ENCODE data around the gene EHBP1L1.

Gene EHBP1L1

DNA sequence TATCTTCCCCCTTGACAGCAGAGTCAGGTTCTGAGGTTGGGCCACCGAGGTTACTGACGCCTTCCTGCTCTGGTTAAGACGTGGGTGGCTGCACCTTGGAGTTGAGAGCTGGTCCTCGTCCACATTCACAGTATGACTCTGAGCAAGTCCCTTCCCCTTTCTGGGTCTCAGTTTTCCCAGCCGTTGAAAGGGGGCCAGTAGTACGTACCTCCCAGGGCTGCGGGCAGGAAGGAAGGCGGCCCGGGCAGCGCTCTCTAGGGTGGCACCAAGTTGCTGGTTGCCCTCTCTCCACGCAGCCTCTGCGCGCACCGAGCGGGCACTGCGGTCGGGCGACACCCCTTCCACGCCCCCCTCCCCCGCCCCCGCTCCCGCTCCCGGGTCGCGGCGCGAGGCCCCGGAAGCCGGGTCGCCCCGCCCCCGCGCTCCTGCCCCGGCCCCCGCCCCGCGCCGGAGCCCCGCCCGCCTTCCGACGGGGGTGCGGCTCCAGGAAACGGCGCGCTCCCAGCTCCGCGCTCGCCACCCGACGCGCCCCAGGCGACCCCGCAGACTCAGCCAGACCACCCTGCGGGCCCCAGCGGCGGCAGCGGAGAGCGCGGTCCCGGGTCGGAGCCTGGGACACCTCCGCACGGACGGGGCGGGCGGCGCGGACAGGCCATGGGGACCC, at the start of gene EHBP1L1:
EHBP1L1 (plus strand) TSS at position 486 of the 664 bp plus-strand sequence. CDS start 250 bp downstream, outside the sequence.
- Mint-ChIP-seq H3K36me3 (peaks cover 26 to 51% of the 10 kb centered on the region in 2 donors), H3K9me3 (no peaks in the 10 kb centered on the region), H3K27me3 (no peaks in the 10 kb centered on the region), H3K4me3 (peak within 1 kb of the TSS; percentile 88 to 91), H3K4me1 (peaks cover 42 to 80% of the 10 kb centered on the region in 2 donors), H3K27ac (peak within 1 kb of the TSS; percentile 97)
- peak; percentile 50 to 55 for ATAC-seq (replicated peaks)
- peak; percentile 80 for DNase-seq

DNA sequence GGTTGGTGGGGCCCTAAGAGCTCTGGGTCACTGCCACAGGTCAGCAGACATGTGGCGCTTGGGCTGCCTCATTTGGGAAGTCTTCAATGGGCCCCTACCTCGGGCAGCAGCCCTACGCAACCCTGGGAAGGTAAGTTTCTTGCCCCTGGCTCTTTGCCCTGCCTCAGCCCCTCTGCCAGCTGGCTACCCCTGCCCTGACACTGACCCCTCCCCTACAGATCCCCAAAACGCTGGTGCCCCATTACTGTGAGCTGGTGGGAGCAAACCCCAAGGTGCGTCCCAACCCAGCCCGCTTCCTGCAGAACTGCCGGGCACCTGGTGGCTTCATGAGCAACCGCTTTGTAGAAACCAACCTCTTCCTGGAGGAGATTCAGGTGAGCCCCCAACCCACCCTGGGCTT, 49.1 kb upstream of the EHBP1L1 start:
- peaks cover 29 to 54% of the 10 kb centered on the region in 2 donors for H3K4me1 Mint-ChIP-seq
- H3K27ac Mint-ChIP-seq = peak overlapping the region; percentile 81
- ATAC-seq (replicated peaks) = no peak
- no peaks in the 10 kb centered on the region for H3K9me3 Mint-ChIP-seq
- no peaks in the 10 kb centered on the region for H3K27me3 Mint-ChIP-seq
- H3K36me3 Mint-ChIP-seq = peaks cover 22 to 36% of the 10 kb centered on the region in 2 donors
- peak overlapping the region; percentile 28 to 82 for H3K4me3 Mint-ChIP-seq
- DNase-seq = no peak

DNA sequence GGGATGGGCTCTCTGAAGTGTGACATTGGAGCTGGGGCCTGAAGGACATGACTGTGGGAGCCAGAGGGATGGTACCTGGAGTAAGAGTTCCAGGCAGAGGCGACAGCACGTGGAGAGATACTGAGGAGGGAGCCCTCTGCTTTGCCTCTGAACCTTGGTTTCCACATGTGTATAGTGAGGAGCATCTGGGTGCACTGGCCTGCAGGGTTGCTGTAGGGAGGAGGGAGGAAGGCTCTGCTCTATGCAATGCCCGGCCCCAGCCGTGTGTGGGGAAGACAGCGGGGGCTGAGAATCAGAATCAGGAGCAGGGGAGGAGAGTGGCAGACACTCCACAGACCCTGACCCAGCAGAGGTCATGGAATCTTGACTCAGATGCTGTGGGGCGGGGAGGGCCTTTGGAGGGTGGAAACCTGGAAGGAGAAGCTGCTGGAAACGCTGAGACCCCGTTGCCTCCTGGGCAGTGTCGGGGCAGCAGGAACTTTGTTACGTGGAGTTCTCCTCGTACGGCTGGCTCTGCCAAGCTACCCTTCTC, 47.0 kb upstream of the EHBP1L1 start:
- Mint-ChIP-seq H3K9me3 (no peaks in the 10 kb centered on the region), H3K4me3 (no peak overlapping the region), H3K36me3 (peaks cover 35 to 47% of the 10 kb centered on the region in 2 donors), H3K27me3 (no peaks in the 10 kb centered on the region), H3K4me1 (peaks cover 14 to 32% of the 10 kb centered on the region in 2 donors), H3K27ac (no peak overlapping the region)
- ATAC-seq (replicated peaks) (no peak), DNase-seq (no peak)

DNA sequence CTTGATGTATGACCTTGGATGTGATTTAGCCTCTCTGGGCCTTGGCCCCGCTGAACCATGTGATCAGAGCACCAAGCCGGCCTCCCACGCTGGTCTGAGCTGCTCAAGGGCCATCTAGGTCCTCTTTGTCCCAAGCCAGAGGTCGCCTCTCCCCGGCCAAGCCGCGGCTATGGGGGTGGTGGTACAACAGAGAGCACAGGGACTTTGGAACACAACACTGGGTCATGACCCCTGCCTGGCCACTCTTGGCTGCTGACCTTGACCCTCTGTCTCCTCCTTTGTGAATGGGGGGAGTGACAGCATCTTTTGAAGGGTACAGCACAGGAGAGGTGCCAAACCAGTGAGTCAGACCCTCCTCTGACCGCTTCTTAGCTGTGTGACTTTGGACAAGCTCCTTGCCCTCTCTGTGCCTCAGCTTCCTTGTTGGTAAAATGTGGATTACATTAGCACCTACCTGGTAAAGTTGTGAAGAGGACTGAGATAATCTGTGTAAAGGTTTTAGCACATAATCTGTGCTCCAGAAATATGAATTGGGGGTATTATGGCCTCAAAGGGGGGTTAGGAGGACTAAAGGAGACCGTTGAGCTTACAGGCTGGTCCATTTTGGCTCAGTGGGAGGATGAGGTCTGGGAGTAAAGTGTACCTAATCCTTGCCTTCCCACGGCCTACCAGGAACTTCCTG, 46.2 kb upstream of the EHBP1L1 start:
- Mint-ChIP-seq H3K27me3 (no peaks in the 10 kb centered on the region), H3K9me3 (no peaks in the 10 kb centered on the region), H3K36me3 (peaks cover 40 to 51% of the 10 kb centered on the region in 2 donors), H3K4me1 (peaks cover 9 to 28% of the 10 kb centered on the region in 2 donors), H3K4me3 (no peak overlapping the region), H3K27ac (peak overlapping the region; percentile 5)
- ATAC-seq (replicated peaks) (no peak), DNase-seq (no peak)

DNA sequence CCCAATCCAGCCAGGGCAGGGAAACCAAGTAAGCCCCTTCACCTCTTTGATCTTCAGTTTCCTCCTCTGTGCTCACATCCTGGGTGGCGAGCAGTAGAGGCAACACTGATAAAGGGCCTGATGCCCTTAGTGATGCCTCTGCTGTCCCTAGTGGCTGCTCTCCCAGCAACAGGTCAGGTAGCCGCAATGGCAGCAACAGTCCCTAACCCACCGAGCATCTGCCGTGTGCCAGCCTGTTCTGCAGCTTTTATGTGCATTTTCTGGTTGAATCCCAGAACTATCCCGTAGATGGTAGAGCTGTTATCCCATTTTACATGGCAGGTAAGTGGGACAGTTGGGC, 45.7 kb upstream of the EHBP1L1 start:
- H3K9me3 Mint-ChIP-seq = no peaks in the 10 kb centered on the region
- H3K27me3 Mint-ChIP-seq = no peaks in the 10 kb centered on the region
- peaks cover 40 to 55% of the 10 kb centered on the region in 2 donors for H3K36me3 Mint-ChIP-seq
- H3K27ac Mint-ChIP-seq = no peak overlapping the region
- no peak overlapping the region for H3K4me3 Mint-ChIP-seq
- peaks cover 9 to 30% of the 10 kb centered on the region in 2 donors for H3K4me1 Mint-ChIP-seq
- ATAC-seq (replicated peaks) (peak; percentile 56 to 57), DNase-seq (no peak)

DNA sequence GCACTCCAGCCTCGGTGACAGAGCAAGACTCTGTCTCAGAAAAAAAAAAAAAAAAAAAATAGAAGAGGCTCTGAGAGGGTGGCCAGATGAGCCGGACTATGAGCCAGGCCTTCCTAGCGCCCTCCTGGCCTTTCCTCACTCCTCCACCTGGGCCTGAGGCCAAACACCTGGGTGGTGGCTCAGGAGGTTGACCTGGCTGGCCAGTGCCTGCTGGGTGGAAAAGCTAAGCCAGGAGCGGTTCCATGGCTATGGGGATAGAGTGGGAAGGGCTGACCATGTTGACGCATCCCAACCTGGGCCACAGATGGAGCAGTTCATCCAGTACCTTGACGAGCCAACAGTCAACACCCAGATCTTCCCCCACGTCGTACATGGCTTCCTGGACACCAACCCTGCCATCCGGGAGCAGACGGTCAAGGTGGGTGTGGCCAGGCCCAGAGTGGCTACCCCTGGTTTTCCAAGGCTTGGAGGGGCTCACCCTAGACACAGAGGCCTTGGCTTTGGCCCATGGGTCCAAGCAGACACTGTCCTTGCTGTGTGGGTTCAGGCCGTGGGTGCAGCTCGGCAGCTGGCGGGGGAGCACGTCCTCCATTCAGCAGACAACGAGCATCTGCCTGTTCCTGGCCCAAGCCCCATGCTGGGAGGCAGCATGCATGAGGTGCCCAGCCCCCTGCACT, 43.3 kb upstream of the EHBP1L1 start:
- DNase-seq (no peak), ATAC-seq (replicated peaks) (no peak)
- H3K4me3 Mint-ChIP-seq = no peak overlapping the region
- peaks cover 45 to 64% of the 10 kb centered on the region in 2 donors for H3K36me3 Mint-ChIP-seq
- H3K4me1 Mint-ChIP-seq = peaks cover 9 to 17% of the 10 kb centered on the region in 2 donors
- no peak overlapping the region for H3K27ac Mint-ChIP-seq
- no peaks in the 10 kb centered on the region for H3K9me3 Mint-ChIP-seq
- no peaks in the 10 kb centered on the region for H3K27me3 Mint-ChIP-seq

DNA sequence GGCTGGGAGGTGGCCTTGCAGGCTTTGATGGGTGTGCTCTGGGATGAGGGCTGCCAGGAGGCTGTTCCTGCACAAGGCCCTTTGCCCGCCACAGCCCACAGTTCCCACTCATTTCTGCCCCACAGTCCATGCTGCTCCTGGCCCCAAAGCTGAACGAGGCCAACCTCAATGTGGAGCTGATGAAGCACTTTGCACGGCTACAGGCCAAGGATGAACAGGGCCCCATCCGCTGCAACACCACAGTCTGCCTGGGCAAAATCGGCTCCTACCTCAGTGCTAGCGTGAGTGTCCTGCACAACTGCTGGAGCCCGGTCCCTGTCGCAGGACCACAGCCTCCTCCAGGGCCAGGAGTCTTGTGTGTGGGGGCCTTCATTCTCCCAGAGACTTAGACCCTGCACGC, 40.8 kb upstream of the EHBP1L1 start:
- H3K4me1 Mint-ChIP-seq = peaks cover 6 to 24% of the 10 kb centered on the region in 2 donors
- no peaks in the 10 kb centered on the region for H3K9me3 Mint-ChIP-seq
- peaks cover 41 to 61% of the 10 kb centered on the region in 2 donors for H3K36me3 Mint-ChIP-seq
- peak overlapping the region; percentile 81 for H3K27ac Mint-ChIP-seq
- DNase-seq (no peak), ATAC-seq (replicated peaks) (no peak)
- H3K4me3 Mint-ChIP-seq = no peak overlapping the region
- H3K27me3 Mint-ChIP-seq = no peaks in the 10 kb centered on the region

DNA sequence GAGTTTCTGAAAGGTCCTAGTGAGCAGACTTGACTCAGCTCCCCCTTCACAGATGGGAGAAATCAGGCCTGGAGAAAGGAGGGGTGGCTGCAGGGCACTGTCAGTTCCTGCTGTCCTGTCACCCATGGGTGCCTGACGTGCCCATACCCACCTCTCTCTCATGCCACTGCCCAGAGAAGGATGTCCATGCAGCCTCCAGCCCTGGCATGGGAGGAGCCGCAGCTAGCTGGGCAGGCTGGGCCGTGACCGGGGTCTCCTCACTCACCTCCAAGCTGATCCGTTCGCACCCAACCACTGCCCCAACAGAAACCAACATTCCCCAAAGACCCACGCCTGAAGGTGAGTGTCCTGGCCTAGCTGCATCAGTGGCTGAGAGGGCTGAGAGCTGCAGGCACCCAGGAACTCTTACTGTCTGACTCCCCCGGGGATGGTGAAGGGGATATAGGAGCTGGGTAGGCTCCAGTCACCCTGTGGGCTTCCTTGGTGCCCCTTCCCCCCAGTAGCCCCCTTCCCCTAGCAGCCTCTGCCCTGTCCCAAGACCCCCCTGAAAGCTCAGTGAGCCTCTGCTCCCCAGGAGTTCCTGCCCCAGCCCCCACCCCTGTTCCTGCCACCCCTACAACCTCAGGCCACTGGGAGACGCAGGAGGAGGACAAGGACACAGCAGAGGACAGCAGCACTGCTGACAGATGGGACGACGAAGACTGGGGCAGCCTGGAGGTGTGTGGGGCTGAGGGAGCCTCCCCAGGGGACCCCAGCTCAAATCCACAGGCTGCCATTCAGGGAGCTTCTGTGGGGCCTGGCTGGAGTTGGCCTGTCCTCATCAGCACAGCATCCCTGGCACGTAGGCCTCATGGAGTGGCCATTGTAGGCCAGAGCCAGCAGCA, 39.2 kb upstream of the EHBP1L1 start:
- Mint-ChIP-seq H3K4me3 (peak overlapping the region in 1 of 2 donors; percentile 39), H3K4me1 (peaks cover 10 to 37% of the 10 kb centered on the region in 2 donors), H3K27me3 (no peaks in the 10 kb centered on the region), H3K9me3 (no peaks in the 10 kb centered on the region), H3K36me3 (peaks cover 33 to 48% of the 10 kb centered on the region in 2 donors), H3K27ac (peak overlapping the region; percentile 52)
- DNase-seq (no peak), ATAC-seq (replicated peaks) (no peak)

DNA sequence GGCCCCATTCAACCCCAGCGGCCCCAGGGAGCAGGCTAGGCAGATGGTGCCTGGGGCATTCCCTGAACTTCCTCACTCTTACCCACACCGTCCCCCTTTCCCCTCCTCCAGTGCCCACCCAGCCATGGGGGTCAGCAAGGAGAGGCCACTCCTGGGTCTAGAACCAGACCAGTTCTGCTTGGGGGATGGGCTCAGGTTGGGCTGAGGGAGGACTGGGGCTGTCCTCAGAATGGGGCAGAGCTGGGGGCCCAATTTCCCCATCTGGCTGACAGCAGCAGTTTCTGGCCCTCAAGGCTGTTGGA, 38.6 kb upstream of the EHBP1L1 start:
- H3K9me3 Mint-ChIP-seq = no peaks in the 10 kb centered on the region
- H3K27me3 Mint-ChIP-seq = no peaks in the 10 kb centered on the region
- H3K4me1 Mint-ChIP-seq = peaks cover 13 to 43% of the 10 kb centered on the region in 2 donors
- H3K4me3 Mint-ChIP-seq = peak overlapping the region; percentile 25 to 55
- H3K27ac Mint-ChIP-seq = peak overlapping the region; percentile 25
- ATAC-seq (replicated peaks) = no peak
- DNase-seq = no peak
- H3K36me3 Mint-ChIP-seq = peaks cover 29 to 45% of the 10 kb centered on the region in 2 donors

DNA sequence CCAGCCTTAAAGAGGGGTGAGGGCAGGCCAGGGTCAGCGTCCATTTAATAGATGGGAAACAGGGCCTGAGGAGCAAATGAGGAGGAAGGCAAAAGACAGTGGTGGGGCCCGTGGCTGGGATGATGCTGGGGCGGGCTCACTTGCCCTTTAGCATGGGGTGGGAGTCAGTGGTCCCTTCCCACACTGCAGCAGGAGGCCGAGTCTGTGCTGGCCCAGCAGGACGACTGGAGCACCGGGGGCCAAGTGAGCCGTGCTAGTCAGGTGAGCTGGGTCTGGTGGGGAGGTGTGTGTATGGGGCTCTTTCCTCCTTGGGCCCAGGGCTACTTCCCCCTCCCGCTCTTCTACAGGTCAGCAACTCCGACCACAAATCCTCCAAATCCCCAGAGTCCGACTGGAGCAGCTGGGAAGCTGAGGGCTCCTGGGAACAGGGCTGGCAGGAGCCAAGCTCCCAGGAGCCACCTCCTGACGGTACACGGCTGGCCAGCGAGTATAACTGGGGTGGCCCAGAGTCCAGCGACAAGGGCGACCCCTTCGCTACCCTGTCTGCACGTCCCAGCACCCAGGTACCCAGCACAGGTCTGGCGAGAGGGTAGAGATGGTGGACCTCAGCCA, 38.1 kb upstream of the EHBP1L1 start:
- DNase-seq (no peak), ATAC-seq (replicated peaks) (no peak)
- peaks cover 15 to 48% of the 10 kb centered on the region in 2 donors for H3K4me1 Mint-ChIP-seq
- H3K27ac Mint-ChIP-seq = peak overlapping the region; percentile 59
- H3K27me3 Mint-ChIP-seq = no peaks in the 10 kb centered on the region
- peak overlapping the region; percentile 39 to 55 for H3K4me3 Mint-ChIP-seq
- peaks cover 32 to 44% of the 10 kb centered on the region in 2 donors for H3K36me3 Mint-ChIP-seq
- H3K9me3 Mint-ChIP-seq = no peaks in the 10 kb centered on the region

DNA sequence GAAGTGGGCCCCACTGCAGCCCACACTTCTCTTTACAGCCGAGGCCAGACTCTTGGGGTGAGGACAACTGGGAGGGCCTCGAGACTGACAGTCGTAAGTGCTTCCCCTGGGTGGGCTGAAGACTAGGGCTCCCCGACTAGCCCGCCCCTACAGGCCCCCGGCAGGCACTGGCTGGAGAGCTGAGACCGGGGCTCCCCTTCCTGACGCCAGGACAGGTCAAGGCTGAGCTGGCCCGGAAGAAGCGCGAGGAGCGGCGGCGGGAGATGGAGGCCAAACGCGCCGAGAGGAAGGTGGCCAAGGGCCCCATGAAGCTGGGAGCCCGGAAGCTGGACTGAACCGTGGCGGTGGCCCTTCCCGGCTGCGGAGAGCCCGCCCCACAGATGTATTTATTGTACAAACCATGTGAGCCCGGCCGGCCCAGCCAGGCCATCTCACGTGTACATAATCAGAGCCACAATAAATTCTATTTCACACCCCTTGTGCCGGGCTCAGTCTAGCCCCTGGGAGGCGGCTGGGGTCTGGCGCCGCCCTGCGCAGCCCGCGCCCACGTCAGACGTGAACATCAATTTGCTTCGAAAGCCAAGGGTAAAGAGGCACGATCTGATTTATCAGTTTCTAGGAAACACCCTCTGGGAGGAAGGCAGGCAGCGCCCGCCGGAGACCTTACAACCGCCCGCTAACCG, 37.5 kb upstream of the EHBP1L1 start:
- DNase-seq (no peak), ATAC-seq (replicated peaks) (no peak)
- Mint-ChIP-seq H3K27me3 (no peaks in the 10 kb centered on the region), H3K36me3 (peaks cover 28 to 43% of the 10 kb centered on the region in 2 donors), H3K27ac (peak overlapping the region; percentile 59), H3K4me1 (peaks cover 18 to 49% of the 10 kb centered on the region in 2 donors), H3K4me3 (peak overlapping the region; percentile 39), H3K9me3 (no peaks in the 10 kb centered on the region)

DNA sequence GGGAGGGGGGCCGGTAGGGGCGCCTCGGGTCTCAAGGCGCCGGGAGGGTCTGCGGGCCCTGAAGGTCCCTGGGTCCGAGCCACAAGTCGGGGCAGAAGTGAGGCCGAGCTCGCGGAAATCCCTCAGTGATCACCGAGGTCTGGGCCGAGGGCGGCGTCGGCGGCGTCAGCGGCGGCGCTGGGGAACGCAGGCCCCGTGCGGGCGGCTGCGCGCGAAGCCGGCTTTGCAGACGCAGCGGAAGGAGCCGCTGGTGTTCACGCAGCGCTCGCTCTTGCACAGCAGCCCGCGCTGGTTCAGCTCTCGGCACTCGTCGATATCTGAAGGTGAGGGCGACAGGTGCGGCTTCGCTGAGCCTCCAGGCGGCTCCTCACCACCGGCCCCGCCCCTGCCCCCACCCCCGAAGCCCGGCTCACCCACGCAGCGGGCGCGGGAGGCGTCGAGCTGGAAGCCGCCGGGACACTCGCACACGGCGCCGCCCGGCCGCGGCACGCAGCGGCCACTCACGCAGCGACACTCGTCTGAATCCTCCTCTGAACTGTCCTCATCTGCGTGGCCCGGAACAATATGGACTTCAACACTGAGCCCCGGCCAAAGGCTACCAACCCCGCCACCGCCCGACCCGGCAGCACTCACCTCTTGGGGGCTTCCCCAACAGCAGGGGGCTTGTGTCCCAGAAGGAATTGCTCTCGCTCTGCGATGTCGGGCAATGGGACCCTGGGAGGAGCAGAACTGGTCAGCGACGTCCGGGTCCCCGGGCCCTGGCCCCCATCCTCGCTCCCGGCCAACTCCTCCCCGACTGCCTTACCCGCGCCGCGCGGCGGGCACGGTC, 36.7 kb upstream of the EHBP1L1 start:
- Mint-ChIP-seq H3K4me1 (peaks cover 23 to 54% of the 10 kb centered on the region in 2 donors), H3K27me3 (no peaks in the 10 kb centered on the region), H3K4me3 (peak overlapping the region; percentile 41 to 88), H3K9me3 (no peaks in the 10 kb centered on the region), H3K36me3 (peaks cover 24 to 44% of the 10 kb centered on the region in 2 donors), H3K27ac (peak overlapping the region; percentile 62)
- DNase-seq (no peak), ATAC-seq (replicated peaks) (no peak)
